Esophagus squamous epithelium (tissue), 4 donors: Measurements from ENCODE around the gene BMPR1B.

Source experiments
- POLR2A ChIP-seq, 4 donors: fragments of 450-650 bp; IDR thresholded peaks; one replicate each; pipeline ENCODE4 v1.6.1; 2017; ENCODE audit warnings: antibody characterized with exemption in 4 of 4, mild to moderate bottlenecking in 4 of 4, moderate library complexity in 3 of 4
- TF ChIP-seq, protein P1 (sequence below), 6 experiments: fragments of 450-650 bp in 4 of 6; fragments of 200-600 bp in 2 of 6; sonication (generic) in 2 of 6; IDR thresholded peaks; one replicate each; pipeline ENCODE4 v1.5.1; 2016 to 2019; ENCODE audit warnings: antibody characterized with exemption in 6 of 6, mild to moderate bottlenecking in 4 of 6, moderate library complexity in 4 of 6

- TF ChIP-seq, protein P1, sequence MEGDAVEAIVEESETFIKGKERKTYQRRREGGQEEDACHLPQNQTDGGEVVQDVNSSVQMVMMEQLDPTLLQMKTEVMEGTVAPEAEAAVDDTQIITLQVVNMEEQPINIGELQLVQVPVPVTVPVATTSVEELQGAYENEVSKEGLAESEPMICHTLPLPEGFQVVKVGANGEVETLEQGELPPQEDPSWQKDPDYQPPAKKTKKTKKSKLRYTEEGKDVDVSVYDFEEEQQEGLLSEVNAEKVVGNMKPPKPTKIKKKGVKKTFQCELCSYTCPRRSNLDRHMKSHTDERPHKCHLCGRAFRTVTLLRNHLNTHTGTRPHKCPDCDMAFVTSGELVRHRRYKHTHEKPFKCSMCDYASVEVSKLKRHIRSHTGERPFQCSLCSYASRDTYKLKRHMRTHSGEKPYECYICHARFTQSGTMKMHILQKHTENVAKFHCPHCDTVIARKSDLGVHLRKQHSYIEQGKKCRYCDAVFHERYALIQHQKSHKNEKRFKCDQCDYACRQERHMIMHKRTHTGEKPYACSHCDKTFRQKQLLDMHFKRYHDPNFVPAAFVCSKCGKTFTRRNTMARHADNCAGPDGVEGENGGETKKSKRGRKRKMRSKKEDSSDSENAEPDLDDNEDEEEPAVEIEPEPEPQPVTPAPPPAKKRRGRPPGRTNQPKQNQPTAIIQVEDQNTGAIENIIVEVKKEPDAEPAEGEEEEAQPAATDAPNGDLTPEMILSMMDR (IDR thresholded peaks at IDR 0.05): no peak
- TF ChIP-seq POLR2A (IDR thresholded peaks at IDR 0.05): no peak
These were observed 293.4 kb downstream of the BMPR1B start for GRCh38 chr4:95050980-95051701.
